ENCODE data around the gene EDC4. TPM values are rescaled to one million over a fixed set of nuclear protein-coding genes. Genes with fewer than 3 reads are reported as not detected.

Gene EDC4
- total RNA-seq, 1 experiment from 2014 or later: 100 TPM

GRCh38 chr16:67871256-67871655 is 1.6 kb upstream of the EDC4 start:
- peaks cover 27 to 29% of the 10 kb centered on the region in 2 experiments; a peak in 3 of 4 replicates for H3K36me3 ChIP-seq (ENCODE audit: control insufficient read depth in 1 of 2, insufficient read depth in 2 of 2, low read length in 2 of 2)
- POLR2A ChIA-PET: no interaction called here
- DNase-seq (ENCODE audit: low read depth, low spot score) (no peak), ATAC-seq (no peak)
- peaks cover 7 to 17% of the 10 kb centered on the region in 2 experiments for H3K4me1 ChIP-seq (ENCODE audit: control insufficient read depth in 1 of 2, insufficient read depth in 2 of 2, low read length in 2 of 2)
- TF ChIP-seq MAX (IDR thresholded peaks at IDR 0.05): no peak
- TF ChIP-seq TCF7L2 (IDR thresholded peaks at IDR 0.05; ENCODE audit: borderline replicate concordance, extremely low read depth, insufficient read depth, insufficient read length): no peak
- TF ChIP-seq CBX3 (IDR thresholded peaks at IDR 0.05; ENCODE audit: low read depth): no peak
- no peak for TF ChIP-seq SRF (IDR thresholded peaks at IDR 0.05; ENCODE audit: low read depth)
- TF ChIP-seq ZBTB33 (IDR thresholded peaks at IDR 0.05; ENCODE audit: extremely low read depth, insufficient replicate concordance, low read length): no peak
- no peak for TF ChIP-seq ELF1 (IDR thresholded peaks at IDR 0.05; ENCODE audit: borderline replicate concordance, low read depth)
- no peak for TF ChIP-seq EZH2phosphoT487 (IDR thresholded peaks at IDR 0.05; ENCODE audit: borderline replicate concordance)
- no peak for TF ChIP-seq EZH2 (IDR thresholded peaks at IDR 0.05)
- H3K4me2 ChIP-seq (ENCODE audit: low read length): no peak overlapping the region
- H3K27me3 ChIP-seq (ENCODE audit: insufficient read depth, low read length): no peaks in the 10 kb centered on the region
- H4K20me1 ChIP-seq (ENCODE audit: insufficient read depth): no peaks in the 10 kb centered on the region
- RAD21 ChIA-PET (ENCODE audit: low non-redundant PET in 1 of 2, low total read pairs in 2 of 2, uncharacterized antibody in 2 of 2, unreplicated experiment in 2 of 2): no interaction called here
- no peak overlapping the region for H3K9ac ChIP-seq (ENCODE audit: low read length)
- no peaks in the 10 kb centered on the region for H3K9me2 ChIP-seq (ENCODE audit: insufficient read depth)
- intact Hi-C loops (cut with micrococcal nuclease): no loop called here
- no peaks in the 10 kb centered on the region for H3K9me3 ChIP-seq (ENCODE audit: control insufficient read depth in 1 of 2, insufficient read depth in 1 of 2, low read depth in 1 of 2, low read length in 2 of 2)
- H3K79me2 ChIP-seq (ENCODE audit: insufficient read depth, low read length): peaks cover 40% of the 10 kb centered on the region
- CTCF ChIA-PET: interaction anchor here (1.2 to 1.5 kb wide), 2 partner anchors 13 to 55 kb away, joined by 6 read pairs; partner anchors contain the start of gene NRN1L
- H2AFZ ChIP-seq (ENCODE audit: low read depth, low read length, poor library complexity, severe bottlenecking): no peak overlapping the region
- BruUV-seq (replicated peaks): no TSS peak
- H3K4me3 ChIP-seq (replicated peaks in 1 of 2; ENCODE audit: low read depth in 1 of 2, low read length in 2 of 2): no peak overlapping the region
- H3K27ac ChIP-seq (ENCODE audit: low read depth, low read length): peak overlapping the region; percentile 10; the same call in 1 of the 2 replicates
